Neutrophil (primary cell): ENCODE data around the gene NFATC2.
"Not testable (repeated sequence)": the region's sequence is repeated elsewhere in the genome, so short reads cannot be mapped to it uniquely, and the experiment has no call there.

Experiments
- H3K27ac ChIP-seq: fragments of 200-600 bp; sonication (generic); 2 replicates; pipeline ENCODE4 v1.5.1; 2016; ENCODE audit warnings: mild to moderate bottlenecking, moderate library complexity
- H3K27me3 ChIP-seq: fragments of 200-600 bp; sonication (generic); 2 replicates; pipeline ENCODE4 v1.6.0; 2016; ENCODE audit warnings: mild to moderate bottlenecking
- H3K36me3 ChIP-seq: fragments of 200-600 bp; sonication (generic); 2 replicates; pipeline ENCODE4 v1.5.1; 2017
- H3K4me1 ChIP-seq, 2 experiments: fragments of 200-600 bp in 1 of 2; sonication (generic) in 1 of 2; 1 replicate in 1 of 2; 2 replicates in 1 of 2; pipeline versions ENCODE4 v1.5.1 to v1.6.1; 2013 to 2016; ENCODE audit warnings: low read depth in 1 of 2, low read length in 1 of 2, mild to moderate bottlenecking in 1 of 2, moderate library complexity in 1 of 2; ENCODE audit not compliant: control insufficient read depth in 1 of 2, insufficient read depth in 1 of 2
- H3K4me3 ChIP-seq, 2 experiments: fragments of 200-600 bp in 1 of 2; sonication (generic) in 1 of 2; 1 replicate in 1 of 2; 2 replicates in 1 of 2; pipeline ENCODE4 v1.5.1; 2013 to 2016; ENCODE audit warnings: low read depth in 1 of 2, low read length in 1 of 2, mild to moderate bottlenecking in 1 of 2, moderate library complexity in 1 of 2
- H3K9me3 ChIP-seq: fragments of 200-600 bp; sonication (generic); 2 replicates; pipeline ENCODE4 v1.5.1; 2016
- CTCF ChIP-seq: fragments of 200-600 bp; sonication (generic); IDR thresholded peaks from 2 replicates; pipeline ENCODE4 v1.5.1; 2016; ENCODE audit warnings: antibody characterized with exemption

NFATC2 gene

GRCh38 chr20:51573576-51574243 lies 31.2 kb upstream of the NFATC2 start:
- Histone ChIP-seq H3K27ac (no peak overlapping the region), H3K27me3 (peaks cover 3% of the 10 kb centered on the region), H3K4me1 (no peaks in the 10 kb centered on the region), H3K4me3 (no peak overlapping the region), H3K36me3 (no peaks in the 10 kb centered on the region), H3K9me3 (no peaks in the 10 kb centered on the region)
- no peak for TF ChIP-seq CTCF

- H3K4me1 ChIP-seq = no peaks in the 10 kb centered on the region
- H3K27ac ChIP-seq = no peak overlapping the region
- no peak overlapping the region for H3K4me3 ChIP-seq
- H3K36me3 ChIP-seq = no peaks in the 10 kb centered on the region
- peaks cover 11% of the 10 kb centered on the region for H3K27me3 ChIP-seq
- no peaks in the 10 kb centered on the region for H3K9me3 ChIP-seq
- no peak for TF ChIP-seq CTCF
These were observed 28.9 kb upstream of the NFATC2 start for GRCh38 chr20:51571460-51571794.

GRCh38 chr20:51570739-51571459 lies 28.4 kb upstream of the NFATC2 start:
- Histone ChIP-seq H3K4me1 (no peaks in the 10 kb centered on the region), H3K36me3 (no peaks in the 10 kb centered on the region), H3K27me3 (peaks cover 16% of the 10 kb centered on the region), H3K27ac (no peak overlapping the region), H3K9me3 (no peaks in the 10 kb centered on the region), H3K4me3 (no peak overlapping the region)
- TF ChIP-seq CTCF = no peak

GRCh38 chr20:51569815-51570738 lies 27.6 kb upstream of the NFATC2 start:
- TF ChIP-seq CTCF = no peak
- H3K4me3 ChIP-seq = no peak overlapping the region
- no peaks in the 10 kb centered on the region for H3K4me1 ChIP-seq
- H3K27me3 ChIP-seq = peaks cover 25% of the 10 kb centered on the region
- no peak overlapping the region for H3K27ac ChIP-seq
- no peaks in the 10 kb centered on the region for H3K36me3 ChIP-seq
- H3K9me3 ChIP-seq = no peaks in the 10 kb centered on the region

- H3K27ac ChIP-seq, H3K9me3 ChIP-seq, H3K4me3 ChIP-seq, H3K36me3 ChIP-seq, H3K4me1 ChIP-seq: not testable (repeated sequence)
- peaks cover 40% of the 10 kb centered on the region for H3K27me3 ChIP-seq
These were observed 26.0 kb upstream of the NFATC2 start for GRCh38 chr20:51568533-51568932.
